OCI-LY7 (cell line): ENCODE measurements around the gene FGF21. TPM values are rescaled to one million over a fixed set of nuclear protein-coding genes. Genes with fewer than 3 reads are reported as not detected.
"Not testable (repeated sequence)": the region's sequence is repeated elsewhere in the genome, so short reads cannot be mapped to it uniquely, and the experiment has no call there.

Source experiments
- BruUV-seq: library from RNA; stranded (reverse); fragments of 400-500 nt; replicated peaks from 2 replicates; lab custom pipeline; 2021; lab: Mats Ljungman, UMichigan
- CTCF ChIA-PET: fragments of 300-600 bp; sonication (Branson Sonifier 250); formaldehyde crosslinking; loops from one replicate; lab custom pipeline; 2022; ENCODE audit warnings: antibody characterized with exemption; ENCODE audit not compliant: unreplicated experiment; lab: Charles Lee
- POLR2A ChIA-PET: fragments of 300-600 bp; sonication (Branson Sonifier 250); formaldehyde crosslinking; loops from one replicate; lab custom pipeline; 2022; ENCODE audit warnings: antibody characterized with exemption; lab: Charles Lee
- DNase-seq: peaks from one replicate; pipeline ENCODE4 v3.0.0-alpha.2; 2015; ENCODE audit warnings: low spot score
- H2AFZ ChIP-seq: fragments of 200-600 bp; sonication (generic), shearing (Covaris generic); 2 replicates; pipeline ENCODE4 v1.6.1; 2014; ENCODE audit warnings: mild to moderate bottlenecking, antibody characterized with exemption, low read length, moderate library complexity
- H3K27ac ChIP-seq: fragments of 200-600 bp; sonication (generic); 2 replicates; pipeline ENCODE4 v1.5.1; 2014; ENCODE audit warnings: mixed run types, low read depth, mild to moderate bottlenecking, moderate library complexity, low read length, inconsistent platforms; ENCODE audit not compliant: poor library complexity, severe bottlenecking
- H3K36me3 ChIP-seq: fragments of 200-600 bp; sonication (generic); 2 replicates; pipeline ENCODE4 v1.6.1; 2014; ENCODE audit warnings: mild to moderate bottlenecking, antibody characterized with exemption, low read length, moderate library complexity, mixed read lengths; ENCODE audit not compliant: insufficient read depth
- H3K4me1 ChIP-seq: fragments of 200-600 bp; sonication (generic); 2 replicates; pipeline ENCODE4 v1.5.1; 2014; ENCODE audit warnings: mild to moderate bottlenecking, low read length; ENCODE audit not compliant: insufficient read depth, poor library complexity, severe bottlenecking
- H3K4me2 ChIP-seq: fragments of 200-600 bp; sonication (generic); 2 replicates; pipeline ENCODE4 v1.6.1; 2014; ENCODE audit warnings: mild to moderate bottlenecking, low read length
- H3K4me3 ChIP-seq: fragments of 200-600 bp; sonication (generic); 2 replicates; pipeline ENCODE4 v1.5.1; 2014; ENCODE audit warnings: mild to moderate bottlenecking, low read depth, low read length; ENCODE audit not compliant: poor library complexity, severe bottlenecking
- H3K79me2 ChIP-seq: fragments of 200-600 bp; sonication (generic); 2 replicates; pipeline ENCODE4 v1.6.1; 2016; ENCODE audit warnings: low read depth, mild to moderate bottlenecking, low read length, moderate library complexity, mixed read lengths; ENCODE audit not compliant: insufficient read depth
- H3K9me2 ChIP-seq: fragments of 200-600 bp; sonication (generic); 2 replicates; pipeline ENCODE4 v1.6.1; 2016; ENCODE audit warnings: mild to moderate bottlenecking, low read length, mixed read lengths; ENCODE audit not compliant: insufficient read depth
- H3K9me3 ChIP-seq: fragments of 200-600 bp; sonication (generic); 2 replicates; pipeline ENCODE4 v1.6.1; 2014; ENCODE audit warnings: mild to moderate bottlenecking, mixed run types, low read length, mixed read lengths
- H4K20me1 ChIP-seq: fragments of 200-600 bp; sonication (generic); 2 replicates; pipeline ENCODE4 v1.6.1; 2014; ENCODE audit warnings: mild to moderate bottlenecking, antibody characterized with exemption, low read length, moderate library complexity, mixed read lengths; ENCODE audit not compliant: insufficient read depth
- CTCF ChIP-seq: fragments of 200-600 bp; sonication (generic); conservative IDR thresholded peaks from 2 replicates; pipeline ENCODE4 v1.5.1; 2014; ENCODE audit warnings: mild to moderate bottlenecking, antibody characterized with exemption, low read length, moderate library complexity, mixed read lengths
- EZH2phosphoT487 ChIP-seq: fragments of 200-600 bp; sonication (generic); IDR thresholded peaks from 2 replicates; pipeline ENCODE4 v1.6.1; 2018; ENCODE audit warnings: low read depth, borderline replicate concordance, mild to moderate bottlenecking, mixed run types, antibody characterized with exemption, low read length, moderate library complexity, mixed read lengths
- intact Hi-C: fragments of 100-400 bp; cut with micrococcal nuclease; formaldehyde crosslinking; loops from one replicate; pipeline ENCODE4 v1.10.0; 2022; ENCODE audit not compliant: unreplicated experiment
- total RNA-seq, 2 experiments: library from RNA; depleted of rRNA in 1 of 2; stranded (reverse); fragments of >200 nt in 1 of 2; shearing (Covaris generic) in 1 of 2; gene quantifications; 2 replicates each; pipeline ENCODE4 v1.2.3, GENCODE V29; 2014 to 2022

The FGF21 gene
- total RNA-seq, 2 experiments from 2014 or later, result not detected

- Histone ChIP-seq H3K9me3 (no peaks in the 10 kb centered on the region), H4K20me1 (no peaks in the 10 kb centered on the region), H3K36me3 (no peaks in the 10 kb centered on the region), H2AFZ (peak overlapping the region; percentile 93), H3K27ac (no peak overlapping the region), H3K4me2 (peak overlapping the region; percentile 20; the same call in 1 of the 2 replicates), H3K9me2 (no peaks in the 10 kb centered on the region), H3K79me2 (no peaks in the 10 kb centered on the region), H3K4me3 (no peak overlapping the region), H3K4me1 (peaks cover 5% of the 10 kb centered on the region)
- intact Hi-C loops, result no loop called here
- CTCF ChIA-PET, result no interaction called here
- no TSS peak for BruUV-seq
- no peak for TF ChIP-seq EZH2phosphoT487
- no peak for TF ChIP-seq CTCF
- DNase-seq, result no peak
- POLR2A ChIA-PET, result no interaction called here
Measured at GRCh38 chr19:48760504-48761205, 5.3 kb downstream of the FGF21 start.

- BruUV-seq, POLR2A ChIA-PET, CTCF ChIA-PET, H3K4me3 ChIP-seq, DNase-seq, H2AFZ ChIP-seq, intact Hi-C loops, H3K79me2 ChIP-seq, H4K20me1 ChIP-seq, H3K4me2 ChIP-seq, H3K4me1 ChIP-seq, H3K9me3 ChIP-seq, H3K27ac ChIP-seq, H3K9me2 ChIP-seq, H3K36me3 ChIP-seq: not testable (repeated sequence)
Measured at GRCh38 chr19:48765816-48766215, 10.5 kb downstream of the FGF21 start.

GRCh38 chr19:48768171-48768753, 12.9 kb downstream of the FGF21 start:
- H3K27ac ChIP-seq, POLR2A ChIA-PET, intact Hi-C loops, H3K36me3 ChIP-seq, H3K9me3 ChIP-seq, H3K4me2 ChIP-seq, H4K20me1 ChIP-seq, H3K9me2 ChIP-seq, H3K4me3 ChIP-seq, H3K4me1 ChIP-seq, H3K79me2 ChIP-seq, DNase-seq, CTCF ChIA-PET, H2AFZ ChIP-seq, BruUV-seq: not testable (repeated sequence)
